HG02588 (cell line): ENCODE results near the gene KAZN.

ENCODE experiments used
- ATAC-seq: cut with Tn5 transposase; IDR thresholded peaks from one replicate; pipeline ENCODE4 v1.9.1; 2021; ENCODE audit warnings: mild to moderate bottlenecking, moderate library complexity; ENCODE audit not compliant: unreplicated experiment

Gene KAZN

DNA sequence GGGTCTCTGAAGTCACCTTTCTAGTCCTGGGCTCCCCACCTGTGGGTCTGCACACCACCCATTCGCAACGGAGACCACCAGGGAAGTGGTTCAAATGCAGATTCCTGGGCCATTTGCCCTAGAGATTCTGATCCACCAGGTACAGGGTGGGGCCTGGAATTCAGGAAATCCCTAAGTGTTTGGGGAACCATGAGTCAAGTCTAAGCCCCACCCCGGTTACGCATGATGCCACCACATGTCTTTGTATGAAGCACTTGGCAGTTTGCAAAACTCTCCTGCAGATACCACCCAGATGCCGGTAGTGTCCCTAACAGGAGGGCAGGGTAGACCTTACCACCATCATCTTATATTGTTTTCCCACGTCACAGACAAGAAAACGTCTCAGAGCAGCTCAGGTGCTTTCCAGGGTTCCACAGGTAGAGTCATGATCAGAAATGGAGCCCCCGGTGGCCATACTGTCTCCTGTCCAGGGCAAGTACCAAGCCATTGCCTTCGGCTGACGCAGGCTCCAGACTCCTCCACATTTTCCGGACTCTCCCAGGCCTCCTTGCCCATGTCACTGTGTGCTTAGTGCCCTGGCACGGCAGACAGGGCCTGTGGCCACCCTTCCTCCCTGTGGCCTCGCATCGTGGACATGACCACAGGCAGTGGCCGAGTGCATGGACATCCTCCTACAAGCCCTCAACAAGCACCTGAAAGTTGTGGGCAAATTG is 465.9 kb downstream of the KAZN start:
- ATAC-seq = no peak

DNA sequence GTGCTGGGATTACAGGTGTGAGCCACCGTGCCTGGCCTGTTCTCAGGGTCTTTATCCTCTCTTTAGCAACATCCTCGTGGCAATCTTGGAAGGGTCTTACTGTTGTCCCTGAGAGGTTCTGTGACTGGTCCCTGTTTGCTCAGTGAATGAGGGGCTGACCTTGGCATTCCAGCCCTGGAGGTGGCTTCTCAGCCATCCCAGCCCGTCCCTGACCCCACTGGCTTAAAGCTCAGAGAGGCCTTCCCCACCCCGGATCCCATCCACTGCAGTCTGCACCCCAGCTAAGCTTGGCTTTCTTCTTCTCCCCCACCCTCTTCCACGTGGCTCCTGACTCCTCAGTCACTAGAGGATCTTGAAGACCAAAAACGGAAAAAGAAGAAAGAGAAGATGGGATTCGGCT is 466.8 kb downstream of the KAZN start:
- ATAC-seq = no peak

GRCh38 chr1:15065736-15066135 is 467.3 kb downstream of the KAZN start:
- ATAC-seq = no peak

DNA sequence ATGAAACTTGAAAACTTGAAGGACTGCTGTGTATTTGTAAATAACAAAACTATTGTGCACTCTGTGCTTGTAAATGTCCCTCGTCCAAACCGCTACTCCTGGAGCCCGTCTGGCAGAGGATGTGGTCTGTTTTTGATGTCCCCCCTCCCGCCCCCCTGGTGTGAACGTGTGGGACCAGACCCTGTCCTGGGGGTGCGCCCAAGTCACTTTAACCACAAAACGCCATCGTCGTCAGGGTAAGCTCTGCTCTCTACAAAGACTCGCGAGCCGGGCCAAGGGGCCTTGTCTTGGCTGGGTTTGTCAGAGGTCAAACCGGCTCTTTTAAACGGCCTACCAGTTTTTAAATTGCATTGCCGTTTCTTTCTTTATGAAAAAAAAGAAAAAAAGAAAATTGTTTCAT is 467.7 kb downstream of the KAZN start:
- ATAC-seq = no peak

DNA sequence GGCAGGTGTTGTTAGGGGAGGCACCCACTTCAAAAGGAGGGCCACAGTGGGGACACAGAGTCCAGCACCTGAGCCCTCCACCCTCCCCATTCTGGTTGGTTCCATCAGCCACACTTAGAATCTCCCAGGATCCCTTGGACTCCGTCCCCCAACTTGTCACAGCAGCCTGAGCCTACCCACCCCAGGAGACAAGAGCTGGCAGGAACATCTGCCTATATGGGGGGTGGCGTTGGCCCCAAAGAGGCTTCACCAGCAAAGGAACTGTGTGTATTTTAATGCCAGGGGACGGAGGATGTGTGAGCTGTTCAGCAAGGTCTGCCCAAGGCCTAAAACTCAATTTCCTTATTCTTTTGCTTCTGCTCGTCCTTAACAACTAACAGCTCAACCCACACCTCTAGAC is 468.7 kb downstream of the KAZN start:
- no peak for ATAC-seq

DNA sequence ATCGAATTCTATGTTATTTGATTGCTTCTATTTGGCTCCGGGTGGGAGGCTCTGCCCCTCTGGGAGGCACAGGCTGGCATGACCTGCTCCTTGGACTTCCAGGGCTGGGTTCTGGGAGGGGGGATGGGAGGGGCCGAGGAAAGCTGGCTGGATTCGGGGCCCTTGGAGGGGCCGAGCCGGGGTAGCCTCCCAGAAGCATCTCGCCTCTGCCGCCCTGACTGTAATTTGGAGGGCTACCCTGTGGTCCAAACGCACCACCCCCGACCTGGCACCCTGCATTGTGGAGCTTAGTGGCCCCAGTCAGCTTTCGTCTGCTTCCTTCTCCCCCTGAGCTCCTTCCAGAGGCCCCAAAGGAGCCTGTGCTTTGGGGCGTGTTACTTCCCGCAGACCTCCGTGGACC is 469.7 kb downstream of the KAZN start:
- ATAC-seq = no peak

DNA sequence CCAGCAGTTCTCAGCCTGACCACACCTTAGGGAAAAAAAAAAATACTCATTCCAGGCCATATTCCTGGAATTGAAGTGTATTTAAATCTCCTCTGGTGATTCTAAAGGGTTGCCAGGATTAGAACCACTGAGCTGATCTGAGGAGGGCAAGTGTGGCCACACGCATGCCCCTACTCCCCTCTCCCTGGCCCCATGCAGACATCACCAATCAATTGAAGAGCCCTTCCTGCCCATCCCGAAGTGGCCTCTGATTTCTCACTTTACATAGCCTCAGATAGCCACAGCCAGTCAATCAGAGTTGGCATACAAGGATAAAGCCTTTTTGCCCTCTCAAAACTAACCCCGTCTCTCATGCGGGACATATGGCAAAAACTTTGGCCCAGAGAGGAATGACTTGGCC is 470.5 kb downstream of the KAZN start:
- no peak for ATAC-seq

DNA sequence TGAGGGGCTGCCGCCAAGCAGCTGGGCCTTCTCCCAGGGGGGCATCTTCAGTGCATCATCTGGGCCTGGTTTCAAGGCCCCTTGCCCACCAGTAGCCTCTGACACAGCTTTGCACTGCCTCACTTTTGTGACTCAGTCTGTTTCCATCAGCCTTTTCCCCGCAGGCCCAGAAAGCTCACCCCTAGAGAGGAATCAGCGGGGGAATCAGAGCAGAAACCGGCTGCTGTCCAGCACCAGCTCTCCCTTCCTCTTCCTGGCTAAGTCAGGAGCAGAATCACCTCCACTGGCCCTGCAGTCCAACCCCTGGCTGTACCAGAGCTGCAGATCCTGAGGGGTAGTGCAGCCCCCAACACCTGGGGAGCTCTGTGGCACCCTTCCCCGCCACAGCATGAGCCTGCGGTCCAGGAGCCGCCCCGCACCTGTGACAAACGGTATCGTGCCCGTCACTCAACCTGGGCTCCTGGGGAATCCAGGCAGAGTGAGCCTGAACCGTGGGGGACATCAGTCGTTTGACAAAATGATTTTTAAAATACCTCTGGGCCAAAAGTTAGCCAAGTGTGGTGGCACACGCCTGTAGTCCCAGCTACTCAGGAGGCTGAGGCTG is 471.8 kb downstream of the KAZN start:
- ATAC-seq = no peak

DNA sequence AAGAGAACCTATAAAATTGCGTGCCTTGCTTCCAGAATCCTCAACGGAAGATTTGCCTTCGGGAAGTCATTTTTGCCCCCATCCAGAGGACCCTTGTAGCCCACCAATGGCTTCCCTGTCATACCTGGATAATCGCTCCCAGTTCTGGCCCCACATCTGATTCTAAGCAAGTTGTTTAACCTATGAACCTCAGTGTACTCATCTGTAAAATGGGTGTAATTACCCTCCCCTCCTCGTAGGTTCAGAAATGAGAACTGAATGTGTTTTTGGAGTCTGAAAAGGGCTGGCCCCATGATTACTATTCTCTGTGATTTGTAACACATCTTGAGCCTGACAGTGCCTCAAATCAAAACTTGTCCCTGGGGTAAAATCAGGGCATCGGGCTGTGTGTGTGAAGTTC is 473.5 kb downstream of the KAZN start:
- ATAC-seq = no peak

- no peak for ATAC-seq
These were observed 475.4 kb downstream of the KAZN start for GRCh38 chr1:15073799-15074308.

- no peak for ATAC-seq
These were observed 476.7 kb downstream of the KAZN start for GRCh38 chr1:15075175-15075574.

- ATAC-seq = no peak
These were observed 477.3 kb downstream of the KAZN start for GRCh38 chr1:15075817-15076216.

GRCh38 chr1:15076807-15077206 is 478.3 kb downstream of the KAZN start:
- ATAC-seq = no peak

DNA sequence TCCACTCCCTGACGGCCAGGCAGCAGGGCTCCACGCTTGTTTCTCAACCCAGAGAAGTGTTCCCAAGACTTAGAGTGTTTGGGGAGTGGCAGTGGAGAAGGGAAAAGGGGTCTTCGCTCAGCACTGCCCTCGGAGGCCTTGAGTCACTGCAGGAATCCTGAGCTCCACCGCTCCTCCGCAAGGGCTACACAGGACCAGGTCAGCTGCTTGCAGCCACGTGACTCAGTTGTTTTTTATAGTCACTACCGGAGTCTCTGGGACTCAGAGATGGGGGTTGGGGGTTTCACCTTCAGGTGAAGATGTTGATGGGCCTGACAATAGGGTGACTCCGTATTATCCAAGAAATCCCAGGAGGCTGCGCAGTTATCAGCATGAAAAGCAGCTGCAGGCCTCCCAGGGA is 478.9 kb downstream of the KAZN start:
- no peak for ATAC-seq

- no peak for ATAC-seq
These were observed 482.0 kb downstream of the KAZN start for GRCh38 chr1:15080328-15081007.

GRCh38 chr1:15081102-15081501 is 482.6 kb downstream of the KAZN start:
- ATAC-seq = no peak

GRCh38 chr1:15083578-15083977 is 485.1 kb downstream of the KAZN start:
- no peak for ATAC-seq

- no peak for ATAC-seq
These were observed 489.9 kb downstream of the KAZN start for GRCh38 chr1:15088281-15088971.

DNA sequence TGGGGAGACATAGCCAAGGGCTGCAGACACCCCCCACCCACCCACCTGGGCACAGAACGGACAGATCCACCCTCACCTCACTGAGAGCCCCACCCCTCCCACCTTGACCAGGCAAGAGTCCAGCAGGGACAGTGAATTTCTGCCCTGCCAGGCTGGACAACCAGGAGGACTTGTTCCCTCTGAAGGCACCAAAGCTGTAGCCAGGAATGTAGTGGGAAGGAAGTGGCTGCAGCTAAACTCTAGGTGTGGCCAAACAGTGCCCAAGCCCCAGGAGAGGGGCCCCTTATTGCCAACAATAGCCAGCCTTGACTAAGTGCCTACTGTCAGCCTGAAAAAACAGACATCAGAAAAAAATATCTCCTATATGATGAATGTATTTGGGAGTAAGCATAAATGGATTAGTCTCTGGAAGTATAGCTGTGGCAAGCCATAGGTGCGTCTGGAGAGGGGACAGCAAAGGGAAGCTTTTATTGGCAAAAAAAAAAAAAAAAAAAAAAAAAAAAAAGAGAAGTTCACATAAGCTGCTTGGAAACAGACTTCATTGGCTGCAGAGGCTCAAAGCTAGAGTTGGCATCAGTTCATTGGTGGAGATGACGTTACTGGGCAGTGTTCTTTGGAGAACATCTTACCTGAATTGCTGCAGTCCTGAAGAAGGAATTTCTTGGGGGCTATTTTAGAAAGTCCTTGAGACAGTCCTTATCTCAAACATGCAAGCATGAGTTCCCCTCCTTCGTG is 490.9 kb downstream of the KAZN start:
- ATAC-seq = no peak

GRCh38 chr1:15090373-15090772 is 491.9 kb downstream of the KAZN start:
- ATAC-seq = no peak

DNA sequence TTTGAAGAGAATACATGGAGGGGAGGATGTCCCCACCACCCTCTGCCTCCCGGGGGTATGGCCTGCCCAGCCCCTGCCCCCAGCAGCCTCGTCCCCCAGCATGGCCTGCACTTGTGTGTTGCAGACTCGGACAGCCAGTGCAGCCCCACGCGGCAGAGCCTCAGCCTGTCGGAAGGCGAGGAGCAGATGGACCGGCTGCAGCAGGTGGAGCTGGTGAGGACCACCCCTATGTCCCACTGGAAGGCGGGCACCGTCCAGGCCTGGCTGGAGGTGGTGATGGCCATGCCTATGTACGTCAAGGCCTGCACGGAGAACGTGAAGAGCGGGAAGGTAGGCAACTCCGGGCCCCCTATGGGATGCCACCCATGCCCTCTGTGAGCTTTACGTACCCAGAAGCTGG is 495.6 kb downstream of the KAZN start:
- no peak for ATAC-seq
